Hippocampal formation (tissue), 2 donors: Measurements from ENCODE around the gene SFT2D1.

Experiments used
- DNase-seq, 2 donors: peaks; one replicate each; lab custom pipeline; 2025; lab: John Stamatoyannopoulos, UW

SFT2D1 gene

GRCh38 chr6:166307082-166308032, 35.0 kb downstream of the SFT2D1 start:
- peak in 1 of 2 donors; percentile 58 for DNase-seq

- no peak for DNase-seq
Measured at GRCh38 chr6:166306378-166307081, 35.8 kb downstream of the SFT2D1 start.

- peak in 1 of 2 donors; percentile 48 for DNase-seq
Measured at GRCh38 chr6:166305562-166306117, 36.7 kb downstream of the SFT2D1 start.

- DNase-seq = no peak
Measured at GRCh38 chr6:166304106-166304505, 38.2 kb downstream of the SFT2D1 start.

- DNase-seq = no peak
Measured at GRCh38 chr6:166301611-166302529, 40.5 kb downstream of the SFT2D1 start.

- no peak for DNase-seq
Measured at GRCh38 chr6:166300357-166300987, 41.9 kb downstream of the SFT2D1 start.

GRCh38 chr6:166297606-166298005, 44.7 kb downstream of the SFT2D1 start:
- DNase-seq = peak; percentile 89

- DNase-seq = peak; percentile 39 to 44
Measured at GRCh38 chr6:166296035-166296883, 46.1 kb downstream of the SFT2D1 start.

- DNase-seq = peak in 1 of 2 donors; percentile 24
Measured at GRCh38 chr6:166293731-166294584, 48.4 kb downstream of the SFT2D1 start.

- no peak for DNase-seq
Measured at GRCh38 chr6:166289207-166290060, 52.9 kb downstream of the SFT2D1 start.

- no peak for DNase-seq
Measured at GRCh38 chr6:166286839-166287271, 55.5 kb downstream of the SFT2D1 start.

GRCh38 chr6:166285233-166285632, 57.1 kb downstream of the SFT2D1 start:
- no peak for DNase-seq

- no peak for DNase-seq
Measured at GRCh38 chr6:166284640-166285039, 57.7 kb downstream of the SFT2D1 start.

GRCh38 chr6:166282394-166283032, 59.8 kb downstream of the SFT2D1 start:
- DNase-seq = no peak

GRCh38 chr6:166281104-166281503, 61.2 kb downstream of the SFT2D1 start:
- DNase-seq = no peak

GRCh38 chr6:166279393-166279679, 63.0 kb downstream of the SFT2D1 start:
- no peak for DNase-seq

GRCh38 chr6:166278579-166279392, 63.6 kb downstream of the SFT2D1 start:
- no peak for DNase-seq
